ENCODE results near the gene SMKR1. TPM values are rescaled to one million over a fixed set of nuclear protein-coding genes. Genes with fewer than 3 reads are reported as not detected.
"Not testable (repeated sequence)": the region's sequence is repeated elsewhere in the genome, so short reads cannot be mapped to it uniquely, and the experiment has no call there.

The SMKR1 gene
- total RNA-seq, 1 donor from 2014 or later: not detected

- DNase-seq (ENCODE audit: low spot score): no peak
- intact Hi-C loops (cut with DNase I): no loop called here
Observed at GRCh38 chr7:129522088-129522970, 20.0 kb downstream of the SMKR1 start.

- intact Hi-C loops (cut with DNase I): no loop called here
- DNase-seq (ENCODE audit: low spot score): no peak
Observed at GRCh38 chr7:129522971-129523340, 20.6 kb downstream of the SMKR1 start.

GRCh38 chr7:129523924-129524323 lies 21.6 kb downstream of the SMKR1 start:
- intact Hi-C loops (cut with DNase I): no loop called here
- DNase-seq (ENCODE audit: low spot score): no peak

- DNase-seq (ENCODE audit: low spot score): not testable (repeated sequence)
Observed at GRCh38 chr7:129524405-129524804, 22.1 kb downstream of the SMKR1 start.

GRCh38 chr7:129525225-129525862 lies 23.0 kb downstream of the SMKR1 start:
- intact Hi-C loops (cut with DNase I): no loop called here
- no peak for DNase-seq (ENCODE audit: low spot score)

More at GRCh38 chr7:129524405-129524804, 22.1 kb downstream of the SMKR1 start:
- intact Hi-C loops (cut with DNase I): not testable (repeated sequence)

- intact Hi-C loops (cut with DNase I): no loop called here
Observed at GRCh38 chr7:129529643-129530042, 27.3 kb downstream of the SMKR1 start.

GRCh38 chr7:129530795-129531391 lies 28.6 kb downstream of the SMKR1 start:
- DNase-seq (ENCODE audit: low spot score): no peak
- intact Hi-C loops (cut with DNase I): no loop called here

More at GRCh38 chr7:129529643-129530042, 27.3 kb downstream of the SMKR1 start:
- DNase-seq (ENCODE audit: low spot score): no peak

- intact Hi-C loops (cut with DNase I): no loop called here
- DNase-seq (ENCODE audit: low spot score): no peak
Observed at GRCh38 chr7:129531721-129532120, 29.4 kb downstream of the SMKR1 start.

GRCh38 chr7:129532375-129532774 lies 30.0 kb downstream of the SMKR1 start:
- DNase-seq (ENCODE audit: low spot score): no peak
- intact Hi-C loops (cut with DNase I): no loop called here

- intact Hi-C loops (cut with DNase I); DNase-seq (ENCODE audit: low spot score): not testable (repeated sequence)
Observed at GRCh38 chr7:129534558-129535274, 32.4 kb downstream of the SMKR1 start.

GRCh38 chr7:129535896-129536295 lies 33.6 kb downstream of the SMKR1 start:
- intact Hi-C loops (cut with DNase I): no loop called here
- no peak for DNase-seq (ENCODE audit: low spot score)

GRCh38 chr7:129536323-129536722 lies 34.0 kb downstream of the SMKR1 start:
- DNase-seq (ENCODE audit: low spot score): no peak
- intact Hi-C loops (cut with DNase I): no loop called here

GRCh38 chr7:129538790-129539189 lies 36.5 kb downstream of the SMKR1 start:
- intact Hi-C loops (cut with DNase I): no loop called here
- no peak for DNase-seq (ENCODE audit: low spot score)

- intact Hi-C loops (cut with DNase I): no loop called here
- DNase-seq (ENCODE audit: low spot score): no peak
Observed at GRCh38 chr7:129540340-129540739, 38.0 kb downstream of the SMKR1 start.

GRCh38 chr7:129544700-129545099 lies 42.4 kb downstream of the SMKR1 start:
- intact Hi-C loops (cut with DNase I): no loop called here
- DNase-seq (ENCODE audit: low spot score): no peak

- intact Hi-C loops (cut with DNase I): no loop called here
- no peak for DNase-seq (ENCODE audit: low spot score)
Observed at GRCh38 chr7:129550693-129551360, 48.5 kb downstream of the SMKR1 start.

- DNase-seq (ENCODE audit: low spot score): no peak
- intact Hi-C loops (cut with DNase I): no loop called here
Observed at GRCh38 chr7:129553899-129554461, 51.6 kb downstream of the SMKR1 start.

GRCh38 chr7:129556607-129557133 lies 54.3 kb downstream of the SMKR1 start:
- no peak for DNase-seq (ENCODE audit: low spot score)
- intact Hi-C loops (cut with DNase I): no loop called here

Data from cardiac septum (tissue), 1 donor.